Measurements from ENCODE around the gene ROBO4.
A peak's percentile ranks its signal among the peaks of the same experiment; 100 is the strongest.

- TF ChIP-seq, protein P1, sequence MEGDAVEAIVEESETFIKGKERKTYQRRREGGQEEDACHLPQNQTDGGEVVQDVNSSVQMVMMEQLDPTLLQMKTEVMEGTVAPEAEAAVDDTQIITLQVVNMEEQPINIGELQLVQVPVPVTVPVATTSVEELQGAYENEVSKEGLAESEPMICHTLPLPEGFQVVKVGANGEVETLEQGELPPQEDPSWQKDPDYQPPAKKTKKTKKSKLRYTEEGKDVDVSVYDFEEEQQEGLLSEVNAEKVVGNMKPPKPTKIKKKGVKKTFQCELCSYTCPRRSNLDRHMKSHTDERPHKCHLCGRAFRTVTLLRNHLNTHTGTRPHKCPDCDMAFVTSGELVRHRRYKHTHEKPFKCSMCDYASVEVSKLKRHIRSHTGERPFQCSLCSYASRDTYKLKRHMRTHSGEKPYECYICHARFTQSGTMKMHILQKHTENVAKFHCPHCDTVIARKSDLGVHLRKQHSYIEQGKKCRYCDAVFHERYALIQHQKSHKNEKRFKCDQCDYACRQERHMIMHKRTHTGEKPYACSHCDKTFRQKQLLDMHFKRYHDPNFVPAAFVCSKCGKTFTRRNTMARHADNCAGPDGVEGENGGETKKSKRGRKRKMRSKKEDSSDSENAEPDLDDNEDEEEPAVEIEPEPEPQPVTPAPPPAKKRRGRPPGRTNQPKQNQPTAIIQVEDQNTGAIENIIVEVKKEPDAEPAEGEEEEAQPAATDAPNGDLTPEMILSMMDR (IDR thresholded peaks at IDR 0.05 in 8 of 11, conservative IDR thresholded peaks at IDR 0.05 in 3 of 11), result no peak
- no peak for TF ChIP-seq POLR2A (IDR thresholded peaks at IDR 0.05)
- peak in 2 of 3 donors; percentile 51 to 70 for TF ChIP-seq POLR2AphosphoS5 (IDR thresholded peaks at IDR 0.05)
Measured at GRCh38 chr11:124891373-124891861, 6.2 kb downstream of the ROBO4 start.

All from spleen (tissue), 7 donors.